T-helper 1 cell treated with Interleukin-12 subunit alpha and Interleukin-12 subunit beta and Interleukin-4 antibody, amounts not matched to agents 30 μg/mL and 1 μg/mL, for 36 hours (primary cell): ENCODE data around the gene FGF1.
"Not testable (repeated sequence)": the region's sequence is repeated elsewhere in the genome, so short reads cannot be mapped to it uniquely, and the experiment has no call there.

Source experiments
- H3K27ac Mint-ChIP-seq: one replicate; pipeline ENCODE4 v1.8.0; 2021; ENCODE audit warnings: mild to moderate bottlenecking, mixed read lengths
- H3K27me3 Mint-ChIP-seq: one replicate; pipeline ENCODE4 v1.8.0; 2021; ENCODE audit warnings: low read depth, mixed read lengths
- H3K36me3 Mint-ChIP-seq: one replicate; pipeline ENCODE4 v1.8.0; 2021; ENCODE audit warnings: low read depth, mixed read lengths
- H3K4me1 Mint-ChIP-seq: one replicate; pipeline ENCODE4 v1.8.0; 2021; ENCODE audit warnings: low read depth, mixed read lengths
- H3K4me3 Mint-ChIP-seq: one replicate; pipeline ENCODE4 v1.8.0; 2021; ENCODE audit warnings: mild to moderate bottlenecking, moderate library complexity, mixed read lengths
- H3K9me3 Mint-ChIP-seq: one replicate; pipeline ENCODE4 v1.8.0; 2021; ENCODE audit warnings: mixed read lengths

Gene FGF1

DNA sequence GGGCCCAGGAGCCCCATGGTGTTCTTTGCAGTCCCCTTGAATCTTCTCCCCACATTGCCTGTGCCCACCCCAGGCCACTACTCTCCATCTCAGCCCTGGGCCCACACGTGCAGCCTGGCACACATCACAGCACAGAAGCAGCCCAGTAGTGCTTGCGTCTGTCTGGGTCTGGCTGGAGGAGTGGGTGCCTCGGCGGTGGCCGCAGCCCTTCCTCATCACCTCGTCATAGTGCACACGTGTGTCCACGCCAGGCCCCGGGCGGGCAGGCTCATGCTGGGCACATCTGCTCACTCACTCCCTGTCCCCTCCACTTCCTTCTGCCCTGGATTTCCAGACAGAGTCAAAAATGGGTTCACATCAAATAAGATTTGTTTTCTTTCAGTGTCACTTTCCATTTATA is 33.3 kb downstream of the FGF1 start:
- H3K4me3 Mint-ChIP-seq = no peak overlapping the region
- H3K27me3 Mint-ChIP-seq = peaks cover 17% of the 10 kb centered on the region
- no peaks in the 10 kb centered on the region for H3K4me1 Mint-ChIP-seq
- no peaks in the 10 kb centered on the region for H3K36me3 Mint-ChIP-seq
- H3K9me3 Mint-ChIP-seq = no peaks in the 10 kb centered on the region
- no peak overlapping the region for H3K27ac Mint-ChIP-seq

DNA sequence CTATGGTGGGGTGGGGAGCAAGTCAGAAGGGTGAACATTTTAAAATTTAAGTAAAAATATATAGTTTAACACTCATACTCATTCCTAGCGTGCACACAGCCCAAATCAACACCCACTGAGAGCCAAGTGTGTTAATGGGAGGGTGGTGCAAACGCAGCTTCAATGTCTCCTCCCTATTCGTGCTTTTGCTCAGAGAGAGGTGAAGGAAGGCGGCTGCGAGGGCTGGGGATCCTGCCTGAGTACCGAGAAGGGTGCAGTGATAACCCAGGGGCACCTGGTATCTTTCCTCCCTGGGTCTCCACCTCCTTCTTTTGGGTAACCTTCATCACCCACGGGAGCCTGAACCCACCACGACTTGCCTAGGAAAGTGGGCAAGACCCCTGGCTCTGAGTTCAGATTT is 35.0 kb downstream of the FGF1 start:
- H3K27me3 Mint-ChIP-seq = peaks cover 14% of the 10 kb centered on the region
- no peak overlapping the region for H3K4me3 Mint-ChIP-seq
- no peak overlapping the region for H3K27ac Mint-ChIP-seq
- no peaks in the 10 kb centered on the region for H3K4me1 Mint-ChIP-seq
- no peaks in the 10 kb centered on the region for H3K36me3 Mint-ChIP-seq
- H3K9me3 Mint-ChIP-seq = no peaks in the 10 kb centered on the region

DNA sequence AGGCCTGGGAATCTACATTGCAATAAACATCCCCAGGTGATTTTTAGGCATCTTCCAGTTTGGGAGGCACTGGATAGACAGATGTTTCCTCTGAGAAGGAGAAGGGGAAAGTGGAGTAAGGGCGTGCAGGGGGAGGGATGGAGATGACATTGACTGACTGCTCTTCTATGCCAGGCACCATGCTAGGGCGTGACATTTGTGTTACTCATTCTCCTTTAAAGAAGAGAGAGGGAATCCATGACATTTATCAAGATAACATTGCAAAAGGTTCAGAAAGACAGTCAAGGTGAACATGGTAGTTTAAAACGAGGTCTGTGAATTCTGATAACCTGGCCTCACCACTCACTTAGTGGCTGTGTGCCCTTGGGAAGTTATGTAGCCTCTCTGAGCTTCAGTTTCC is 35.8 kb downstream of the FGF1 start:
- no peaks in the 10 kb centered on the region for H3K9me3 Mint-ChIP-seq

DNA sequence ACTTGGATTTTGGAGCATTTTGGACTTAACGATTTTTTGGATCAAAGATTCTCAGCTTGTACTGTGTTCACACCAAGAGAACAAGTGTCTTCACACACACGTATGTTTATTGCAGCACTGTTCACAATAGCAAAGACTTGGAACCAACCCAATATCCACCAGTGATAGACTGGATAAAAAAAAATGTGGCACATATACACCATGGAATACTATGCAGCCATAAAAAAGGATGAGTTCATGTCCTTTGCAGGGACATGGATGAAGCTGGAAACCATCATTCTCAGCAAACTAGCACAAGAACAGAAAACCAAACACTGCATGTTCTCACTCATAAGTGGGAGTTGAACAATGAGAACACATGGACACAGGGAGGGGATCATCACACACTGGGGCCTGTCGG is 37.8 kb downstream of the FGF1 start:
- not testable (repeated sequence) for H3K36me3 Mint-ChIP-seq, H3K4me3 Mint-ChIP-seq, H3K27ac Mint-ChIP-seq, H3K9me3 Mint-ChIP-seq, H3K4me1 Mint-ChIP-seq
- peaks cover 11% of the 10 kb centered on the region for H3K27me3 Mint-ChIP-seq

More for the DNA sequence above, 35.8 kb downstream of the FGF1 start:
- no peak overlapping the region for H3K4me3 Mint-ChIP-seq
- no peaks in the 10 kb centered on the region for H3K36me3 Mint-ChIP-seq
- no peak overlapping the region for H3K27ac Mint-ChIP-seq
- no peaks in the 10 kb centered on the region for H3K4me1 Mint-ChIP-seq
- H3K27me3 Mint-ChIP-seq = peaks cover 6% of the 10 kb centered on the region

DNA sequence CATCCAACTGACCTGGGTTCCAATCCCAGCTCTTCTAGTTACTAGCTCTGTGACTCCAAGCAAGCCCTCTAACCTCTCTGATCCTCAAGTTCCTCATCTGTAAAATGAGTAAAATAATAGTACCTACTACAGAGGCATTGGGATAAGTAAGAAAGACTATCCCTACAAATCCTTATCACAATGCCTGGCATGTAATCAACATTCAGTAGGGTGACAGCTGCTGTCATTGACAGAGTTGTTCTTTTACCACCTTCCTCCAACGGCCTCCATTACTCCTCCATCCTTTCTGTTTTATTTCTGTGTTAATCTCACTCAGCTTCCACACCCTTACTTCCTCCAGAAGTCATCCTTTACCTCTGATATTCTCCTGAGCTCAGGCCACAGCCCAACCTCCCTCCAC is 40.4 kb downstream of the FGF1 start:
- H3K27me3 Mint-ChIP-seq = peaks cover 28% of the 10 kb centered on the region
- H3K27ac Mint-ChIP-seq = no peak overlapping the region
- H3K4me3 Mint-ChIP-seq = no peak overlapping the region
- H3K9me3 Mint-ChIP-seq = no peaks in the 10 kb centered on the region
- no peaks in the 10 kb centered on the region for H3K4me1 Mint-ChIP-seq
- H3K36me3 Mint-ChIP-seq = no peaks in the 10 kb centered on the region

DNA sequence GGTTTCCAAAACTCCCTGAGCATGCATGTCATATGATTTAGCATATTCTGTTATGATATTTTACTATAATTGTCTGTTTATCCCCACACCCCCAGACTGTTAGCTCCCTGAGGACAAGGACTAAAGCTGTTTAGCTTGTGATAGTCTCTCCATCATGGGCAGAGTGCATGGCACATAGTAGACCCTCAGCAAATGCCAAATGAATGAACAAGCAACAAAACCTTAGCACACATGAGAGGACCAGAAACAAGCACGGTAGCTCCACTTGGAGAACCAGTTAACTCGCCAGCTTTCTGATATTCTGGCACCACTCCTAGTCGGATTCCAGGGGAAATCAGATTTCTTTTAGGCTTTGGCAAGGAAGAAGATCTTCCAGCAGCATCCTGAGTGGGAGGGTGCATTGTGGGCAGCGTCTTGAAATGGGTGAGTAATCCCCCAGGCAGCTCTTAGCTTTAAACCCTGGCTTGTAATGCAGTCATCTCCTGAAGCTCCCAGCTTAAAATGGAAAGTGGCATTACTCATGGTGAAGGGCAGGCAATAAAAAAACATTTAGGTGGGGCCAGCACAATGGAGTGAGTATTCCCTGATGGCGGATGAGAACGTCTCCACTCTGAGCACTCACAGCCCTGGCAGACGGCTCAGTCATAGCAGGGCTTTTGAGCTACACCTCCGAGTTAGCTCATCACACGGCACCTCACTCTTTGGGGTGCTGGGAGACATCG is 41.1 kb downstream of the FGF1 start:
- no peaks in the 10 kb centered on the region for H3K36me3 Mint-ChIP-seq
- H3K4me3 Mint-ChIP-seq = no peak overlapping the region
- peaks cover 27% of the 10 kb centered on the region for H3K27me3 Mint-ChIP-seq
- no peaks in the 10 kb centered on the region for H3K4me1 Mint-ChIP-seq
- H3K27ac Mint-ChIP-seq = no peak overlapping the region
- no peaks in the 10 kb centered on the region for H3K9me3 Mint-ChIP-seq

DNA sequence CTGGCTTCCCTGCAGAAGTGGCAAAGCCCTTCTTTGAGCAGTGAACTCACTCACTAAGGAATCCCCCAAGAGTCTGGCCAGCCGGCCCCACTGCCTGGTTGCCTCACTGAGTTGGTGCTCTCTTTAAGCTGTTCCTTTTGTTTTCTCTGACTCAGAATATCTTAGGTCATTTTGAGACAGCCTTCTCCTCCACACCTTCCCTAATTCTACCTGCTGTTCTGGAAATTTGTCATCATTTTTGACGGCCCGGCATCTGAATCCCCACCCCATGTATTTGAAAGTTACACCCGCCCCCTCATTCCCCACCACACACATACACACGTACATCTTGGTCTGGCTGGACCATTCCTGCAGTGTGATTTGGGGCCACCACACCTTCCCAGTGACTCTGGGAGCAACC is 41.8 kb downstream of the FGF1 start:
- Mint-ChIP-seq H3K27me3 (peaks cover 32% of the 10 kb centered on the region), H3K4me1 (no peaks in the 10 kb centered on the region), H3K9me3 (no peaks in the 10 kb centered on the region), H3K4me3 (no peak overlapping the region), H3K27ac (no peak overlapping the region), H3K36me3 (no peaks in the 10 kb centered on the region)

DNA sequence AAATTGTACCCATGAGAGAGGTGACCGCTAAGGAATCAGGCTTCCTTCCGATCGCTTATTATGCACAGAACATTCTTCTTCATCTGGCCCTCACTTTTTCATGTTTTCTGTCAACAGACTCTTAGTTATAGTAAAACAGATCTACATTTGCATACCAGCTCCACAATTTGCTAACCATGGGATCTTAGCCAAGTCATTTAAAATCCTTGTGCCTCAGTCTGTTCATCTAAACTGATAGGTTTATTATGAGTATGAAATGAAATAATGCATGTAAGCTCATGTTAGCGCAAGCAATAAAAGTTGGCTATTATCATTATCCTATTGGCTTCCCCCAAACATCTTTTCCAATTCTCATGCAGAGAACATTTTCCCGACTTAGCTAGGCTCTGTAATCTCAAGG is 42.3 kb downstream of the FGF1 start:
- Mint-ChIP-seq H3K36me3 (no peaks in the 10 kb centered on the region), H3K4me3 (no peak overlapping the region), H3K9me3 (no peaks in the 10 kb centered on the region), H3K27me3 (peaks cover 32% of the 10 kb centered on the region), H3K27ac (no peak overlapping the region), H3K4me1 (no peaks in the 10 kb centered on the region)

DNA sequence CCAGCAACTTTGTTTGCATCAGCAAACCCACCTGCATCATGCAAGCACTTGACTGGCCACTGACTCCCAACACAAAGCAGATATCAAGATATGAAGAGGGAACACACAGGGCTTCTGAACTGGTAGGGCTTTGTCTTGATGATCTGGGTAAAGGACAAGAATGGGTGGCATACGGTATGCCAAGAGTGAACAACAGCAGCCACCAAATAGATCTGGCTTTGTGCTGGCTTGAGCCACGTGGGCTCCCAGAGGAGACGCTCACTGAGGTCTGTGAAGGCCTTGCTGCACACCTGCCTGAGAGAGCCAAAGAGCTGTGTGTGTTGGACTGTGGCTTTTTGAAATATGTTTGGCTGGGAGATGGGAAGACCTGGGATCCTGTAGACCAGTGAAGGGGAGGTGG is 43.5 kb downstream of the FGF1 start:
- no peak overlapping the region for H3K27ac Mint-ChIP-seq
- H3K27me3 Mint-ChIP-seq = peaks cover 32% of the 10 kb centered on the region
- no peaks in the 10 kb centered on the region for H3K4me1 Mint-ChIP-seq
- no peaks in the 10 kb centered on the region for H3K36me3 Mint-ChIP-seq
- no peak overlapping the region for H3K4me3 Mint-ChIP-seq
- H3K9me3 Mint-ChIP-seq = no peaks in the 10 kb centered on the region

DNA sequence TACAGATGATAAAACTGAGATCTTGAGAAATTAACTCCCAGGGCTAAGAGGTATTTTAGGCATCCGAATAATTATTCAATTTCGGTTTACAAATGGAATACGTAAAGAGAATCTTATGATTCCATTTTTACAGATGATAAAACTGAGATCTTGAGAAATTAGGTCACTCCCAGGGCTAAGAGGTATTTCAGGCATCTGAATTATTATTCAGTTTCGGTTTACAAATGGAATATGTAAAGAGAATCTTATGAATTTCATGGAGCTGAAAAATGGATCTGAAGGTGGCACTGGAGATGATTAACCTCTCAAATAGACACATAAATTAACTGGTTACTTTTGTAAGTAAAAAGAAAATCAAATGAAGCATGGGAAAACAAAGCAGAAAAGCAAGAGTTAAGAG is 44.2 kb downstream of the FGF1 start:
- Mint-ChIP-seq H3K36me3 (no peaks in the 10 kb centered on the region), H3K4me1 (no peaks in the 10 kb centered on the region), H3K27me3 (peaks cover 35% of the 10 kb centered on the region), H3K9me3 (no peaks in the 10 kb centered on the region), H3K27ac (no peak overlapping the region), H3K4me3 (no peak overlapping the region)

DNA sequence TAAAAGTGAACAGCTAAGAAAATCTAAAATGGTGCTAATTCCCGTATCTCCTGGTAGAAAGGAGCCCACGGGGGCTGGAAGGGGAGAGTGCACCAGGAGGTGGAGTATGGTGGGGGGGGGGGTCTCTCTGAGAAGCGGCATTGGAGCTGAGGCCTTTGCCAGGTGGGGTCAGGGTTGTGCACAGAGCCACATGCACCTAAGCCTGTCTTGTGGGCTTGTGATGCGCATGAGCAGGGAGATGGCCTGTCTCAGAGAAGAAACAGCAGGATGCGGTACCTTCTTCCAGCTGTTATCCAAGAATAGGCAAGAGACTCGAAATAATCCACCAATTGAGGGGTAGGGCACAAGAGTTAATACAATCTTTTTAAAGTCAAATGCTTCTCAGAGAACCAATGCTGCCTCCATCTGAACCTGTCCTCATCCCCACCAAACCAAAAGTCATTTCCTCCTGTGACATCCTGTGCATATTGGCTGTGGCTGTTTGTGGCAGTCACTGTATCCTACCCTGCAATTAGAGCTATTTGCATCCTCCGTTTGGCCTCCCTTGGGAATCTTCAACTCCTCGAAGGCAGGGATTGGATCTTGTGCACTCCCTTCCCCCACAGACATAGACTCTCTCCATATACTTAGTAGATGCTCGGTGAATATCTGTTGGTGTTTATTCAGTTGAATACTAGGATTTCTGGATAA is 45.4 kb downstream of the FGF1 start:
- H3K9me3 Mint-ChIP-seq = no peaks in the 10 kb centered on the region
- no peak overlapping the region for H3K4me3 Mint-ChIP-seq
- no peaks in the 10 kb centered on the region for H3K36me3 Mint-ChIP-seq
- H3K4me1 Mint-ChIP-seq = no peaks in the 10 kb centered on the region
- peaks cover 39% of the 10 kb centered on the region for H3K27me3 Mint-ChIP-seq
- no peak overlapping the region for H3K27ac Mint-ChIP-seq

DNA sequence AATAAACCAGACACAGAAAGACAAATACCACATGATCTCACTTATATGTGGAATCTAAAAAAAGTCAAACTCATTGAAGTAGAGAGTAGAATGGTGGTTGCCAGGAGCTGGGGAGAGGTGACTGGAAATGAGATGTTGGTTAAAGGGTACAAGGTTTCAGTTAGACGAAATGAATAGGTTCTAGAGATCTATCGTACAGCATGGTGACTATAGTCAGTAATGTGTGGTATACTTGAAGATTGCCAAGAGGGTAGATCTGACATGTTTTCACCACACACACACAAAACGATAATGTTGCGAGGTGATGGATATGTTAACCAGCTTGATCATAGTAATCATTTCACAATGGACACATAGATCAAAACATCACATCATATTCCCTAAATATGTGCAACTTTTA is 46.4 kb downstream of the FGF1 start:
- no peak overlapping the region for H3K4me3 Mint-ChIP-seq
- peaks cover 39% of the 10 kb centered on the region for H3K27me3 Mint-ChIP-seq
- H3K4me1 Mint-ChIP-seq = no peaks in the 10 kb centered on the region
- no peak overlapping the region for H3K27ac Mint-ChIP-seq
- no peaks in the 10 kb centered on the region for H3K9me3 Mint-ChIP-seq
- H3K36me3 Mint-ChIP-seq = no peaks in the 10 kb centered on the region

DNA sequence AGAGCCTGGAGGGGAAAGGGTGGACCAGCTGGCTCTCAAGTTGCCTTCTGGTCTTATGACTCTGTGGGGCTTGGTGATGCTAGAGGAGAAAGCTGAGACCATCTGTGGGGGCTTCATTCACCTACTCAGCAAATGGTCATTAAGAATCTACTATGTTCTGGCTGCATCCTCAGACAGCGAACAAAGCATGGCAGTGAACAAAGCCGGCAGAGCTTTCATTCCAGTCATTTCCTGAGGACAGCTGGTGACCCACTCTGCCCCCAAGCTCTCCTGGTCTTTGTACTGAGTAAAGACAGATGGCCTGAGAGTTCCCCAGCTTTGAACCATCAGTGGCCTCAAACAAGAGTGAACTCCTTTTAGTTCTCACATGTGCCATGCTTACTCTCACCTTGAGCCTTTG is 48.0 kb downstream of the FGF1 start:
- Mint-ChIP-seq H3K27me3 (peaks cover 33% of the 10 kb centered on the region), H3K4me3 (no peak overlapping the region), H3K36me3 (no peaks in the 10 kb centered on the region), H3K4me1 (no peaks in the 10 kb centered on the region), H3K9me3 (no peaks in the 10 kb centered on the region), H3K27ac (no peak overlapping the region)

DNA sequence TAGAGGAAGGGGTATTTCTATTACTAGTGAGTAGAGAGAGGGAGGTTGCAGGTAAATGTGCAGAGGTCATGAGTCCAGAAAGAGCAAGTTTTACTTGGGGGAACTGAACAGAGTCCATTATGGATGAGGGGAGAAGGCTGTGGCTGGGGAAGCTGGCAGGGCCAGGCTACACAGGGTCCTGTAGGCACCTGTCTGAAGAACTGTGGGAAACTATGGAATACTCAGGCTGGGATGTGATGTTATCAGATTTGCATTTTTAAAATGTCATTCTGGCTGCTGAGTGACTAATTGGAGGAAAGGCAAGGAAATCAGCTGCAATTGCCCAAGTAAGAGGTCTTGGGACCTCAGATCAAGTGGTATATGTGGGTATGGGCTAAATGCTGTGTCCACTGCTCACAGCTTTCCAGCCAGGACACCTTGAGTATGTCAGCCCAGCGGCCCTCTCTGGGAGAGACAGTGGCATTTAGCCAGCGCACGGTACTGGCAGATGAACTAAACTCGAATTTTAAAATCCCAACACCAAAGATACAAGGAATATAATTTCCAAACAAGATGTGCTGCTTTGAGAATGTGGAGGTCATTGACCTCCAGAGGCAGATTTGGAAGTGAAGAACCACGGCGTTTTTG is 49.1 kb downstream of the FGF1 start:
- Mint-ChIP-seq H3K27ac (no peak overlapping the region), H3K4me1 (no peaks in the 10 kb centered on the region), H3K9me3 (no peaks in the 10 kb centered on the region), H3K27me3 (peaks cover 23% of the 10 kb centered on the region), H3K4me3 (no peak overlapping the region), H3K36me3 (no peaks in the 10 kb centered on the region)

DNA sequence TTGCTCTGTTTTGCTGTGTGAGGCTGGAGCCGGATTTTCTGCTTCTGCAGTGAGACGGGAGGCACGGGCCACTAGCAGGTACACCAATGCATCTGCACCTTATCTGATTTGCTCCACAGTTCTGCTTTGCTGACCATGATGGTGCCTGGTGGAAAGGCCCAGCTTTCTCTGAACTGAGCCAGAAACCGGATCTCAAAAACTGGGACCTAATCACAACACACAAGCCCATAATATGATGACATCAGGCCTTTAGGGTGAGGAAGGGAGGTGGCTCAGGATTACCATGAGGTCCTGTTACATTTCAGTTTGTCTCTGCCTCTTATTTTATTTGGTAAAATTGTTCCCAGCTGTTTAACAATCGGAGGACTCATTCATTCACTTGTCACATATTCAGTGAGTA is 49.8 kb downstream of the FGF1 start:
- H3K27ac Mint-ChIP-seq = no peak overlapping the region
- H3K27me3 Mint-ChIP-seq = peaks cover 21% of the 10 kb centered on the region
- H3K36me3 Mint-ChIP-seq = no peaks in the 10 kb centered on the region
- H3K9me3 Mint-ChIP-seq = no peaks in the 10 kb centered on the region
- no peaks in the 10 kb centered on the region for H3K4me1 Mint-ChIP-seq
- H3K4me3 Mint-ChIP-seq = no peak overlapping the region
